HG02973 (cell line): ENCODE measurements around the gene SCAND1.
A peak's percentile ranks its signal among the peaks of the same experiment; 100 is the strongest.
"Not testable (repeated sequence)": the region's sequence is repeated elsewhere in the genome, so short reads cannot be mapped to it uniquely, and the experiment has no call there.

Source experiments
- ATAC-seq: cut with Tn5 transposase; IDR thresholded peaks from one replicate; pipeline ENCODE4 v1.9.1; 2021; ENCODE audit warnings: moderate library complexity; ENCODE audit not compliant: unreplicated experiment

Gene SCAND1

GRCh38 chr20:35954200-35954906, at the start of gene SCAND1:
TSS of gene SCAND1 (minus strand) at chr20:35954502. CDS start at chr20:35954284, 218 bp downstream.
- ATAC-seq = peak; percentile 85

GRCh38 chr20:36004045-36004444, 49.7 kb upstream of the SCAND1 start:
- ATAC-seq = no peak

DNA sequence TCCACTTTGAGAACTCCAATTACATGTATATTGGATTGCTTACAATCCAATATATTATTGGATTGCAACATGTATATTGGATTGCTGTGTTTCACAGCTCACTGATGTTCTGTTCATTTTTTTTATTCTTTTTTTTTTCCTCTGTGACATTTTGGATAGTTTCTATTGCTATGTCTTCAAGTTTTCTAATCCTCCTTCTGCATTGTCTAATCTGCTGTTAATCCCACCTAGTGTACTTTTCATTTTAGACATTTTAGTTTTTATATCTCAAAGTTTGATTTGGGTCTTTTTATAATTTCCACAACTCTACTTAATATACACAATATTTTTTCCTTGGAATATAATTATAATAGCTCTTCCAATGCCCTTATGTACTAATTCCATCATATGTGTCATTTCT, 48.6 kb upstream of the SCAND1 start:
- no peak for ATAC-seq

DNA sequence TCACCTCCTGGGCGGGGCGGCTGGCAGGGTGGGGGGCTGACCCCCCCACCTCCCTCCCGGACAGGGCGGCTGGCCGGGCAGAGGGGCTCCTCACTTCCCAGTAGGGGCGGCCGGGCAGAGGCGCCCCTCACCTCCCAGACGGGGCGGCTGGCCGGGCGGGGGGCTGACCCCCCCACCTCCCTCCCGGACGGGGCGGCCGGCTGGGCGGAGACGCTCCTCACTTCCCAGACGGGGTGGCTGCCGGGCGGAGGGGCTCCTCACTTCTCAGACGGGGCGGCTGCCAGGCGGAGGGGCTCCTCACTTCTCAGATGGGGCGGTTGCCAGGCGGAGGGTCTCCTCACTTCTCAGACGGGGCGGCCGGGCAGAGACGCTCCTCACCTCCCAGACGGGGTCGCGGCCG, 47.0 kb upstream of the SCAND1 start:
- not testable (repeated sequence) for ATAC-seq

DNA sequence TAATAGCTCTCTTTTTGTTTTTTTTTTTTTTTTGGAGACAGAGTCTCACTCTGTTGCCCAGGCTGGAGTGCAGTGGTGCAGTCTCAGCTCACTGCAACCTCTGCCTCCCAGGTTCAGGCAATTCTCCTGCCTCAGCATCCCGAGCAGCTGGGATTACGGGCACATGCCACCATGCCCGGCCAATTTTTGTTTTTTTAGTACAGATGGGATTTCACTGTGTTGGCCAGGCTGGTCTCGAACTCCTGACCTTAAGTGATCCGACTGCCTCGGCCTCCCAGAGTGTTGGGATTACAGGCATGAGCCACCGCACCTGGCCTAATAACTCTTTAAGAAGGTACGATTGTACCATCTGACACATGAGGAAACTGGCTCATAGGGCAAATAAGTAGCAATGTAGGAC, 42.2 kb upstream of the SCAND1 start:
- ATAC-seq = not testable (repeated sequence)

DNA sequence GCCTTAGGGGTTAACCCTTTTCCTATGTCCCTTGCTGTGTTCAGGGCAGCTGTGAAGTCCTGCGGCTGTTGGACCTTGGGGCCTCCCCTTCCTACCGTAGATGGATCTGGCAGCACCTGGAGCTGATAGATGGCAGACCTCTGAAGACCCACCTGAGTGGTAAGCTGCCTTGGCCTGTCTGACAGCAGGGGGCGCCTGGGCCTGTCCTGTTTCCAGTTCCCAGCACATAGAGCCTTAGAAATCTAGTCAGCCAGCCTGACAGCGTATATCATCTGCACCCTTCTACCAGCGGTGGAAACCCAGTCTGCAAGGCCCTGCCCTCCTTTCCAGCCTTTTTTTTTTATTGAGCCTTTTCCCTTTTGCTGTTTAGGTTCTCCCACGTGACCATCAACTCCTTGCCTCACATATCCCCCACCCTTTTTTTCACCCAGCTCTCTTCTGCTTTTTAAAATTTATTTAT, 40.7 kb upstream of the SCAND1 start:
- ATAC-seq = no peak

- no peak for ATAC-seq
Measured at GRCh38 chr20:35992713-35993335, 38.5 kb upstream of the SCAND1 start.

DNA sequence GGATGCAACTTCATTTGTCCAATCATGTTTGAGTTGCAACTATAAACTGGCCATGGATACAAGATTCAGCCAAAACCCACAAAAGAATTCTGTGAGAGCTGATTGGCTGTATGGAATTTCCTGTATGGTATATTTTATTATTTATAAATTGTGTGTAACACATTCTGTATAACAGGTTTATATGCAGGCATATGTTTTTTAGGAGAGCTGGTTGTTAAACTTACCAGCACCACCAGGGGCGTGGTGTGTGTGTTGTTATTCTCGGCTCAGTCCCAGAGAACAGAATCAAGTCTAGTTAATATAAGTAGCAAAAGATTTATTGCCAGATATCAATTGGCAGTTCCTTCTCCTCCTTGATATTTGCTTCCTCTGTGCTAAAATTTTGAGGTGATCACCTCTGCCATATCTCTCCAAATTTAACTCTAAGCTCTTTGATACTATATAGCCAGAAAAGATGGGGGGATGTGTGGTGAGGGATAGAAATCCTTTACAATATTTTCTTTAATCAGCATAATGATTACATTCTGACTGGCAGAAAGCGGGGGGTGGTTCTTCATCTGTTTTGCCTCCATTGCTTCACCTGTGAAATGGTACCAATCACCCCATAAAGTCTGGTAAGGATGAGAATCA, 37.0 kb upstream of the SCAND1 start:
- no peak for ATAC-seq

GRCh38 chr20:35988910-35989463, 34.7 kb upstream of the SCAND1 start:
- no peak for ATAC-seq

GRCh38 chr20:35985806-35986205, 31.5 kb upstream of the SCAND1 start:
- ATAC-seq = no peak

DNA sequence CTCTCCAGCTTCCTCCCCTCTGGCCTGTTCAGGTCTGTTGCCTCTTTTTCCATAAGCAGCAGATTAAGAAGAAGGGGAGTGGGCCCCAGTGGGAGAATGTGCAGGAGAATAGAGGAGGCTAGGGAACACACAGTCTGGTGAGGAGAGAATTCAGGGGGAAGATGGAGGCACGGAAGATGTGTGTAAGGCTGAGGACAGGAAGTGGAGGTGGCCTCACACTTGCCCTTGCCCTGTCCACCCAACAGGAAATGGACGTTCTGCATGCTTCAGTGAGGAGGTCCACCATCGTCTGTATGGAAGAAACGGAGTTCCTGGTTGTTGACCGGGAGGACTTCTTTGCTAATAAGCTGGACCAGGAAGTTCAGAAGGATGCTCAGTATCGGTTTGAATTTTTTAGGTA, 30.1 kb upstream of the SCAND1 start:
- no peak for ATAC-seq

GRCh38 chr20:35981969-35982368, 27.7 kb upstream of the SCAND1 start:
- ATAC-seq = no peak

- no peak for ATAC-seq
Measured at GRCh38 chr20:35979544-35979943, 25.2 kb upstream of the SCAND1 start.

- ATAC-seq = no peak
Measured at GRCh38 chr20:35978041-35978513, 23.8 kb upstream of the SCAND1 start.

DNA sequence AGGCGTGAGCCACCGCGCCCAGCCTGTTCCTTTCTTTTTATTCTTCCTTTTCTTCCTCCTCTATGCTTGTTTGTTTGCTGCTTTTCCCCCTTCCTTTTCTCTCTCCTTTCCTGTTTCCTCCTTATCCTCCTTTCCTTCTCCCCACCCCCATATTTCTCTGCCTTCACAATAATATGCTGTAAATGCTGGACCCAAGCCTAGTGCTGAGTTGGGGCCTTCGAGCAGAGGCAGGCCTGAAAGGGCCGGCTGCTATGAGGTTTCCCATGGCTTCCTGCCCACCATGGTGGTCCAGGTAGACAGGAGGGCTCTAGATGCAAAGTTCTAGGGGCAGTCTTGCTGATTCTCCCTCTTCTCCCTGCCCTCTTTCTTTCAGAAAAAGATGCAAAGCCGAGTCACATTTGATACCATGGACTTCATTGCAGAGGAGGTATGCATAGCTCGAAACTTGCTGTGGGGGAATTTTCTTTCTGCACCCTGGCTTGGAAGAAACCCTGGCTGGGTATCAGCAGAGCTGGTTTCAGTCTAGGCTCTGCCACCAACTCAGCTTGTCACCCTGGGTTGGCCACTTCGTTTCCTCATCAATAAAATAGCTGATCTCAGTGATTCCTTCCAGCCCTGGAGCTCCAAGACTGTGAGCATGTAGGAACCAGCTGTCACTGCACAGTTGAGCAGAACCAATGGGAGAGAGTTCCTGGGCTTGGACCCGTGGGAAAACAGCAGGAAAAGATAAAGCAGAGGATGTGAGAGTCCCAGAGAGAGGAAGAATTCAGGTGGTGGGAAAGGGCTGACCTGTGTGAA, 21.5 kb upstream of the SCAND1 start:
- no peak for ATAC-seq

DNA sequence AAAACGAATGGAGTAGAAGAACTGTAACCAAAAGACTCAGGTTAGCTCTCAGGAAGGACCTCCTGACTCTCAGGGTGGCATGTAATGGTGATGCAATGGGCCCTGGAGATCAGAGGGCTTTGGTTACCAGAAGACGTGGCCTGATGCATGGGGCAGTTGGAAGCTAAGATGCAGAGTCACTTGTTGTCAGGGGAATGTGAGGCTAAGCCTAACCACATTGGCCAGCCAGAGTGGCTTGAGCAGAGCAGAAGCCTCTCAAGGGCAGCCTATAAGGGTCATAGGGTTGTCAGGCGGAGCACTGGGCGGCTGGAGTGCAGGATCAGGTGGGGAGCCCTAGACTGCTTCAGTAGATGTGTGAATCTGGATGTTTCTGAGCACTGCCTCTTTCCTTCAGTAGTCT, 20.0 kb upstream of the SCAND1 start:
- no peak for ATAC-seq

- ATAC-seq = no peak
Measured at GRCh38 chr20:35972462-35972861, 18.2 kb upstream of the SCAND1 start.

- no peak for ATAC-seq
Measured at GRCh38 chr20:35971981-35972380, 17.7 kb upstream of the SCAND1 start.

DNA sequence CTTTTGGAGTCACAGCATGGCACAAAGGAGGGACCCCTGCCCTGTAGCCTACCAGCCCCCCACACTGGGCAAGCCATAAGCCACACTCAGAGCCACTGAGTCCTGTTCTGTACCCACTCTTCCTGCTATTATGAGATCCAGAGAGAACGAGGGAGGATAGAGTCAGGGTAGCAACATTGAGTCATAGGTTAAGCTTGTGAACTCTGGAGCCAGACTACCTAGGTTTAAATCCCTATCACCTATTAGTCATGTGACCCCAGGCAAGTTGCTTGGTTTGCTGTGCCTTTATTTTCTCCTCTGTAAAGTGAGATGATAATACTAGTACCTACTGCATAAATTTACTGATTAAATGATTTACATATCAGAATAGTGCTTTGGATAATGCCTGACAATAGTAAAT, 14.6 kb upstream of the SCAND1 start:
- no peak for ATAC-seq

DNA sequence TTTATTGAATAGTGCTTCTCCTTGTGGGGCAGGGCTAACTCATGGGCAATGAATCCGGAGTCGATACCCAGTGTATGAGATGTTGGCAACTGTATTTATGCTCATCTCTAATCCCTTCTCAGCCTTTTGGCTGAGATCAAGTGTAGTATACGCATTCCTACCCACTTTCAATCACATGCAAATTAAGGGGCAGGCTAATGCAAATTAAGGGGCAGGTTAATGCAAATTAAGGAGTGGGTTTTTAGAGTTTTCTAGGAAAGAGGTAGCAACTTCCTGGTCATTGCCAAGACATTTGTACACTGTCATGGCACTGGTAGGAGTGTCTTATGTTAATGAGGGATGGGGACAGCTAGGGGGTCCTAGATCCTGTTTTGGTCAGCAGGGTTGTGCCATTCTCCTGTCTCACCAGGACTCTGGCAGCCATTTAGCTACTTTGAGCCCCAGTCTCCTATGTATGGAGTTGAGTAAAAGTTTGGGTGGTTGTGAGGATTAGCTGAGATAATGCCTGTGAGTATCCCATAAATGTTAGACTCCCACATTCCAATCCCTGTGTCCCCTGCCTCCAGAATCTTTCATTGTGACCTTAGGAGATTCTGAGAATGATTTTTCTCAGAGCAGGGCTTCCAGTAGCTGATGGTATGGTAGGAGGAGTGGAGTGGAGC, 13.8 kb upstream of the SCAND1 start, which contains the start of gene CNBD2:
Gene CNBD2, plus strand, starts transcription at position 612 of the 662 bp plus-strand sequence. CDS start 173 bp downstream, outside the sequence.
- ATAC-seq = no peak
